ENCODE measurements around the gene ZDHHC8.
"Not testable (repeated sequence)": the region's sequence is repeated elsewhere in the genome, so short reads cannot be mapped to it uniquely, and the experiment has no call there.

ZDHHC8 gene

GRCh38 chr22:20145206-20145831, 13.7 kb downstream of the ZDHHC8 start:
- no peak for DNase-seq

GRCh38 chr22:20145832-20146223, 14.2 kb downstream of the ZDHHC8 start:
- DNase-seq: no peak

- no peak for DNase-seq
Observed at GRCh38 chr22:20146777-20147176, 15.2 kb downstream of the ZDHHC8 start.

- no peak for DNase-seq
Observed at GRCh38 chr22:20147237-20147988, 15.8 kb downstream of the ZDHHC8 start.

GRCh38 chr22:20148414-20148813, 16.8 kb downstream of the ZDHHC8 start:
- no peak for DNase-seq

GRCh38 chr22:20149257-20150250, 17.9 kb downstream of the ZDHHC8 start:
- no peak for DNase-seq

GRCh38 chr22:20150381-20151275, 19.0 kb downstream of the ZDHHC8 start, which contains the start of gene CCDC188:
Gene CCDC188 (minus strand): TSS chr22:20151055. CDS start chr22:20150986, 69 bp downstream.
- DNase-seq: no peak

- DNase-seq: no peak
Observed at GRCh38 chr22:20151276-20151588, 19.6 kb downstream of the ZDHHC8 start.

GRCh38 chr22:20152464-20152890, 20.9 kb downstream of the ZDHHC8 start:
- no peak for DNase-seq

GRCh38 chr22:20153945-20154344, 22.3 kb downstream of the ZDHHC8 start:
- DNase-seq: no peak

GRCh38 chr22:20154602-20155187, 23.1 kb downstream of the ZDHHC8 start:
- no peak for DNase-seq

GRCh38 chr22:20155330-20156041, 23.9 kb downstream of the ZDHHC8 start:
- peak; percentile 34 for DNase-seq

- DNase-seq: no peak
Observed at GRCh38 chr22:20156042-20156389, 24.4 kb downstream of the ZDHHC8 start.

- peak; percentile 56 for DNase-seq
Observed at GRCh38 chr22:20156611-20157429, 25.2 kb downstream of the ZDHHC8 start.

GRCh38 chr22:20157430-20158183, 26.0 kb downstream of the ZDHHC8 start:
- no peak for DNase-seq

GRCh38 chr22:20158391-20159036, 26.9 kb downstream of the ZDHHC8 start:
- no peak for DNase-seq

- no peak for DNase-seq
Observed at GRCh38 chr22:20159076-20159475, 27.5 kb downstream of the ZDHHC8 start.

GRCh38 chr22:20159531-20159930, 27.9 kb downstream of the ZDHHC8 start:
- not testable (repeated sequence) for DNase-seq

GRCh38 chr22:20160041-20160440, 28.4 kb downstream of the ZDHHC8 start:
- no peak for DNase-seq
